Measurements from ENCODE around the gene TM9SF2.
"Not testable (repeated sequence)": the region's sequence is repeated elsewhere in the genome, so short reads cannot be mapped to it uniquely, and the experiment has no call there.

TM9SF2 gene, protein sequence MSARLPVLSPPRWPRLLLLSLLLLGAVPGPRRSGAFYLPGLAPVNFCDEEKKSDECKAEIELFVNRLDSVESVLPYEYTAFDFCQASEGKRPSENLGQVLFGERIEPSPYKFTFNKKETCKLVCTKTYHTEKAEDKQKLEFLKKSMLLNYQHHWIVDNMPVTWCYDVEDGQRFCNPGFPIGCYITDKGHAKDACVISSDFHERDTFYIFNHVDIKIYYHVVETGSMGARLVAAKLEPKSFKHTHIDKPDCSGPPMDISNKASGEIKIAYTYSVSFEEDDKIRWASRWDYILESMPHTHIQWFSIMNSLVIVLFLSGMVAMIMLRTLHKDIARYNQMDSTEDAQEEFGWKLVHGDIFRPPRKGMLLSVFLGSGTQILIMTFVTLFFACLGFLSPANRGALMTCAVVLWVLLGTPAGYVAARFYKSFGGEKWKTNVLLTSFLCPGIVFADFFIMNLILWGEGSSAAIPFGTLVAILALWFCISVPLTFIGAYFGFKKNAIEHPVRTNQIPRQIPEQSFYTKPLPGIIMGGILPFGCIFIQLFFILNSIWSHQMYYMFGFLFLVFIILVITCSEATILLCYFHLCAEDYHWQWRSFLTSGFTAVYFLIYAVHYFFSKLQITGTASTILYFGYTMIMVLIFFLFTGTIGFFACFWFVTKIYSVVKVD

DNA sequence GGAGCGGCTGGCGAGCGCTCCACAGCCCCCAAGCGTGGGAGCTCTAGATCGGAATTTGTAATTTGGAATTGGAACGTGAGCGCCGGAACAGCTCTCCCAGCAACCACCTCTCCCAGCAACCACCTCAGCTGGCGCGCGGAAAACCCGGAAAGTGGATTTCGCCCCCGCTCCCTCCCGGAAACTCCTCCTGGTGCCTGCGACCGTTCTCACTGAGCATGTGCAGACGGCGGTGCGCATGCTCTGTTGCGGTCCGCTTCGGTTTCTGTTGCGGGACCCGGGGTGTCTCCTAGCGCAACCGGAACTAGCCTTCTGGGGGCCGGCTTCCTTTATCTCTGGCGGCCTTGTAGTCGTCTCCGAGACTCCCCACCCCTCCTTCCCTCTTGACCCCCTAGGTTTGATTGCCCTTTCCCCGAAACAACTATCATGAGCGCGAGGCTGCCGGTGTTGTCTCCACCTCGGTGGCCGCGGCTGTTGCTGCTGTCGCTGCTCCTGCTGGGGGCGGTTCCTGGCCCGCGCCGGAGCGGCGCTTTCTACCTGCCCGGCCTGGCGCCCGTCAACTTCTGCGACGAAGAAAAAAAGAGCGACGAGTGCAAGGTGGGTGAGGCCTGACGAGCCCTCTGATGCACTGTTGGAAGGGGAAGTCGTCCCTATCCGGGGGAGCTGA lies at the start of gene TM9SF2:
TM9SF2 (plus strand) TSS at position 289 of the 664 bp plus-strand sequence; CDS start at position 424, 135 bp downstream.
- peak; percentile 93 for DNase-seq (ENCODE audit: low read depth in 2 of 2)

DNA sequence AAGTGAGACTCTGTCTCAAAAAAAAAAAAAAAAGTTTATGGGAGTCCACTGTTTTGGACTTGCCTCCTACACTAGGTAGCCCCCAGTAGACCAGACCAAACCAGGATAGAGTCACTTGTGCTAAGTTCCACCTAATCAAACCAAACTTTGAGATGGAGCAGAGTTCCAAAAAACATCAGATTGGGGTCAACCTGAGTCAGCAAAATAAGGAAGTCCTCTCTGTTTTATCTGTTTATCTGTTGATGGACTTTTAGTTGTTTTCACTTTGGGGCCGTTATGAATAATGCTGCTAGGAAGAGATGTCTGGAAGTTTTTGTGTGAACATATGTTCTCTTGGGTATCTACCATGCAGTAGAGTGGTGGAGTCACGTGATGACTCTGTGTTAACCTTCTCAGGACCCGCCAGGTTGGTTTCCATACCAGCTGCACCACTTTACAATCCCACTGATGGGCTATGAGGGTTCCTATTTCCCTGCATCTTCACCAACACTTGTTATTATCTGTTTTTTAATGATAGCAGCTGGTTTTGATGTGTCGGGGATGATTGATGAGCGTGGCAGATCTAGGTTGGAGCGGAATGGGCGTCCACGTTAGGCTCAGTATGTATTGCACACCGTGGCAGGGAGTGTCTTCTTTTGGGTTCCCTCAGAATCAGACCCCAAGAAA lies 46.6 kb upstream of the TM9SF2 start:
- DNase-seq (ENCODE audit: low read depth in 2 of 2) = no peak

DNA sequence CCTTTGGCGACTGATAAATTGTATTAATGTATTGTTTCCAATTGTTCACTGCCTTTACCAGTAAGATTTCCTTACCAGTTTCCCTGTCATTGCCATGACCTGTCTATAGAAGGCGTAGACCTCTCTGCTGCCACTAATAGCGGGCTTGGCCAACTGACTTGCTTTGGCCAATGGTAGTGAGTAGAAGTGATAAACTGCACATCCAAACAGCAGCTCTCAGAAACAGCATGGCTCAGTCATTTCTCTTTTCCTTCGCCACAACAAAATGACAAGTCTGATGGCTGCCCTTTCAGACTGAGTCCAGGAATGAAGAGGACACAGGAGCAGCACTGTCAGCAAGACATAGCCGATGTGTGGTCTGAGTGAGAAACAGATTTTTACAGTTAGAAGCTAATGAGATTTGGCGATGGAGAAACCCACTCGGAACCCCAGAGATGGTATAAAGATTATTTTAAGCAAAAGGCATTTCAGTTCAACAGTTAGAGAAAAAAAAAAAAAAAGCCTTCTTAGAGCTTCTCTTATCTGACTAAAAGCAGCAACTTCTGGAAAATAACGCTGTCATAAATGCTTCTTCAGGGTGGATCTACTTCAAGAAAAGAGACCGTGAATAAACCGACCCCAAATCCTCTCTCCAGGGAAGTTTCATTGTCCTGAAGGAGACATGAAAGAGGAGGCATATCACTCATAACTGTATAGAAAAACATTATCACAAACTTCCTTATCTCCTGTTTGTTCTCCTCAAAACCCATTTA lies 42.0 kb upstream of the TM9SF2 start:
- no peak for DNase-seq (ENCODE audit: low read depth in 2 of 2)

DNA sequence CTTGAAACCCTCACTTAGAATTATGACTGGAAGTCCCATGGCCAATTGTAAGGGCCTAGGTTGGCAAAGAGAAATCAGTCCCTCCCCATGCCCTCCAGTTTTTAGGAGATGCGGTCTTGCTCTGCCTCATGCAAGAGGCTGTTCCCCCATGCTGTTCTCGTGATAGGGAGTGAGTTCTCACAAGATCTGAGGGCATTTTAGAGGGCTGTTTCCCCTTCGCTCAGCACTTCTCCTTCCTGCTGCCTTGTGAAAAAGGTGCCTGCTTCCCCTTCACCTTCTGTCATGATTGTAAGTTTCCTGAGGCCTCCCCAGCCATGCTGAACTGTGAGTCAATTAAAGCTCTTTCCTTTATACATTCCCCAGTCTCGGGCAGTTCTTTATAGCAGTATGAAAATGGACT lies 40.5 kb upstream of the TM9SF2 start:
- DNase-seq (ENCODE audit: low read depth in 2 of 2) = not testable (repeated sequence)

DNA sequence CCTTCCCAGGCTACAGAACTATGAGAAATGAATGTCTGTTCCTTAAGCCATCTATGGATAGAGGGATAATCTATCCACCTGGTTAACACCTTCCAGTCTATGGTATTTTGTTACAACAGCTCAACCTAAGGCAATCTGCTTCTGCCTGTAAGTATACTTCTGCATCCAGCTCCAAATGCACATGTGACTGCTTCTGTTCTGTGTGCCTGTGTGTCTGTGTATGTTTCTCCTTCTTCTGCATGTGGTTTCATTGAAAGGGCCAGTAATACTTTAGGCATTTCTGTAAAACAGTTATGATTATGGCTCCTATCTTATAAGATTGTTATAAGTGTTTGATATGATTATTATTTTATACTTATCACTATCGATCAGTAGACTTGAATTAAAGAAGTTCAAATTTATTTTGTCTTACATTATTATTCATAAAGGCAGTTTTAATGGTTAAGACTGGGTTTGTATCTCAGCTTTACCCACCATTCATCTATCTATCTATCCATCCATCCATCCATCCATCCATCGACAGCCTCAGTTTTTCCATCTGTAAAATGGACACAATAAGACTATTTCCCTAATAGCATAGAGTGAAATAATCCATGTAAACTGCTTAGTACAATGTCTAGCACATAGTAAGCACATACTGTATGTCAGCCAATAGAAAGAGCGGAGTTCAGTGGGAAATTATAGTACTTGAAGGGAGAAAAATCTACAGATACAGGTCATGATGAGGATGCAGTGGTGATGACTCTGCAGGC lies 37.5 kb upstream of the TM9SF2 start:
- DNase-seq (ENCODE audit: low read depth in 2 of 2) = no peak

DNA sequence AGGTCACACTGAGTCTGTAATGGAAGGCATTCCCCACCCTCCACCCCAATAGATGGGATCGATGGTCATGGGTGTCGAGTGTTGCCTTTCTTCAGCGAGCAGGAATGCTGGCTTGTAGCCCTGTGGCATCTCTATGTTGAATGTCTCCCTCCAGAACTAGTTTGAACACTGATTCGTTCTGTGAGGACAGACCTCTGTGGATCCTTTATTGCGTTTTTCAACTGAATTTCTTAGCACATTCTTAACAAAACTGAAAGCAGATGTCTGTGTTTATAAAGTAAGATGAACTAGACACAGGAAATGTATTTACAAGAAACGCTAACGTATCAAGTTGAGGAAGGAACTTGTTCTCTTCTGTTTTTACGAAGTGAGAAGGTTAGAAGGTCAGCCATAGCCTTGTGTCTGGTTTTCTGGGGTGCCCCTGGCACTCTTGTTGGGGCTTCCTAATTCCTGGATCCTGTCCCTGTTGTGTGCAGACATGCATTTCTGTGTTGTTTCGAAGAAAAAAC lies 36.8 kb upstream of the TM9SF2 start:
- peak; percentile 67 to 70 for DNase-seq (ENCODE audit: low read depth in 2 of 2)

DNA sequence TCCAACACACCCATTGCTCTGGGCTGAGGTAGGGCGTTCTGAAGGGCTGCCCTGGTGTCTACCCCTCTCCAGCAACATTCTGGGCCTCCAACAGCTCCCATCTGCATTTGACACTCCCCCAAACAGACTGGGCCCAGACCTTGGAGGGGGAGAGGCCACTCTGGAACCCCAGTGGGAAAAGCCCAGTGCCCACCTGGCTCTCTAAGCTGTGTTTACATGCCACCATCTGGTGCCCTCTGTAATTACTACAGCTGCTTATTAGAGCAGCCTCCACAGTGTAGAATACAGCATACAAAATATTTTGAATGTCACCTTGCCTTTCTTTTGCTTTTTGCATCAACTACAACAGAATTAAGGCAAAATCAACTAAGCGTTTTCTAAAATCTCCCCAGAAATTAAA lies 35.8 kb upstream of the TM9SF2 start:
- DNase-seq (ENCODE audit: low read depth in 2 of 2) = no peak

DNA sequence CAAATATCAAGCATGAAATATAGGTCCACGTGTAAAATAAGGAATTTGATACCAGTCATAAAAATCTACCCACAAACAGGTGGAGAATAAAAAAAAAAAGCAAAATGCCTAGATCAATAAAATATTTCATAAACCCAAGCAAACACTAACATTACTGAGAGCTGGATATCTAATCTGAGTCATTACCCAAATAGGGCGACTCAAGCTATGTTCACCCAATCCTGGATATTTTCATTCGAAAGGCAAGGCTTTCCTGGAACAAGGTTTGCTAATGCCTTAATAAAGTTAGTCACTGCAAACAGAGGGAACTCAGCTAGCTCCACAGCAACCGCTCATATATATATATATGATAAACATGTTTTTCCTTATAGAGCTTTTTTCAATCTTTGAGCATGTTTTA lies 33.5 kb upstream of the TM9SF2 start:
- DNase-seq (ENCODE audit: low read depth in 2 of 2) = peak in 1 of 2 experiments; percentile 40

DNA sequence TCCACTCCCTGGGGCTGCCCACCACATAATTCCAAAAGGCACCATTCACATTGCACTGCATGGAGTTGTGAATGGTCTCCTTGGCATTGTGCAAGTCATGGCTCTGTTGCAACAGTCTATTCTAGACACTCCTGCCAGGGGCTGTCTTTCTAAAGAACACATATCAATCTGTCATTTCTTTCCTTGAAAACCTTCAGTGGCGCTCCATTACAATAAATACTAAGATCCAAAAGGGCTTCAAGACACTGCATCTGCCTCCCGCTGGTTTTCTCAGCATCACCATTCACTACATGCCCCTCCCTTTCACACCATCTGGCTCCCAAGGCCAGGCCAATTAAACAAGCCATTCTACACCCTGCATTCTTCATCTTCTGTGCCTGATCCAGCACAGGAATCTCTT lies 32.2 kb upstream of the TM9SF2 start:
- DNase-seq (ENCODE audit: low read depth in 2 of 2) = no peak

DNA sequence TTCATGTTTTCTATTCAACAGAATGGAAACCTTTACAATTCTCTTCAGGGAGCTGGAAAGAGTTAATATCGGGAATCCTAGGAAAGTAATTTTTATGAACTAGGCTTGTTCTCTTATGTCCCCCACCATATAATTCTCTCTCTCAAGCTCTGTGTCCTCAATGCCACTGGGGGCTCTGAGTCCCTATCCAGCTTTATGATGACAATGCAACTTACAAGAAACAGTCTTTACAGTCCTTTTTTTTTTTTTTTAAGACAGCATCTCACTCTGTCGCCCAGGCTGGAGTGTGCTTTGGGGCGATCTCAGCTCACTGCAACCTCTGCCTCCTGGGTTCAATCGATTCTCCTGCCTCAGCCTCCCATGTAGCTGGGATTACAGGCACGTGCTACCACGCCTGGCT lies 31.2 kb upstream of the TM9SF2 start:
- no peak for DNase-seq (ENCODE audit: low read depth in 2 of 2)

DNA sequence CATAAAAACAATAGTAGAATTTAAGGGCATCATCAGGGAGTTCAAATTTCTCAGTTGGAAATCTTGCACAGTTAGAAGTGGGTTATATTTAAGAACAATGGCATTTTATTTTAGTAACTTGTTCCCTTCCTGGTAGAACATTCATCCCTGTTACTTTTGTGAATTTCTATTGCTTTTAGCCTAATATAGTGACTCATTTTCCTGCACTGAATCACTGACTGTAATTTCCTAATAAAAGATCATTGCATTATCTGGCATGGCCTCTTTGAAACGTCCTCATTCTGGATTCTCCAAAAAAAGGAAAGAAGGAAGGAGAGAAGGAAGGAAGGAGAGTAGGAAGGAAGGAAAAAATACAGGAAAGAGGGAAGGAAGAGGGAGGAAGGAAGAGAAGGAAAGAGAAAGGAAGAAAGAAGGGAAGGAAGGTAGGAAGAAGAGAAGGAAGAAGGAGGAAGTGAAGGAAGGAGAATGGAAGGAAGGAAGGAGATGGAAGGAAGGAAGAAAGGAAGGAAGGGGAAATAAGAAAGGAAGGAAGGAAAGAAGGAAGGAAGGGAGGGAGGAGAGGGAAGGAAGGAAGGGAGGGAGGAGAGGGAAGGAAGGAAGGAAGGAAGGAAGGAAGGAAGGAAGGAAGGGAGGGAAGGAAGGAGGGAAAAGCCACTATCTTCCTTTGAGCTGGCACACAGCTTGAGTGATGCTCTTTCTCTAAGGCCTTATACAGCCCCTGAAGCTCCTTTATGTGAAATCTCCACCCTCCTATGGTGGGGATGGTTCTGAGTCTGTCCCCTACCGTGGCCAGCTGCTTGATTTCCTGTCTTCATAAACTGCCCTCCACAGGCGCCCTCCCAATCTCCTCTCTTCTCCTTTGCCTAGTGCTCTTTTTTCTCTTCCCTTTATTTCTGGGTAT lies 29.8 kb upstream of the TM9SF2 start:
- no peak for DNase-seq (ENCODE audit: low read depth in 2 of 2)

DNA sequence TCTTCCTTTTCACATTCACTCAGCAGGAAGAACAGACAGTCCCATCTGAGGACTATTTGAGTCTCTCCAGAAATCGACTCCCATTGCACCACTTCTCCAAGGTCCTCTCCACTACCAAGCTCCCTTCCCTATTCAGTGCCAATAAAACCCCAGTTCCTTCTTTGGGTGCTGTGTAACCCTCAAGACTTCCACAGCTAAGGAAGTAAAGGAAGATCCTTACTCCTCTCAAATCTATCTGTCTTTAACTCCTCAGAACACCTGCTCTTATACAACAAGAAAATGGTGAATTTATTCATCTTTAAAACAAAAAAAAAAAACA lies 29.2 kb upstream of the TM9SF2 start:
- no peak for DNase-seq (ENCODE audit: low read depth in 2 of 2)

DNA sequence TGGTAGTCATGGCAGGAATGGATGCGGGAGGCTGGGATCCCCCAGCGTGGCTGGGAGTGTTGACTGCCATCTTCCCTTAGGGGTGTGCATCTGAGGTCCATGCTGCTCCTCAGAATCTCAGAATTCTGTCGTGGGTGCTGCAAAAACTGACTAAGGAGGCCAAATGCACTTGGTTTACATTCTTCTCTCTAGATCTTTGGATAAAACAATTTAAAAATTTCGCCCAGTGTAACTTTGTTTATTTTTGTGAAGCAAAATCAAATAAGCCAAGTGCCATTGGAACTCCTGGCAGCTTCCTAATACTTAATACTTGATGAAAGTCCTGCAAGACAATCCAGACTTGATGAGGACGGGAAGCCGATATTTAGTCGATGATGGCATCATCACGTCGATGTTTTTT lies 27.8 kb upstream of the TM9SF2 start:
- DNase-seq (ENCODE audit: low read depth in 2 of 2) = no peak

DNA sequence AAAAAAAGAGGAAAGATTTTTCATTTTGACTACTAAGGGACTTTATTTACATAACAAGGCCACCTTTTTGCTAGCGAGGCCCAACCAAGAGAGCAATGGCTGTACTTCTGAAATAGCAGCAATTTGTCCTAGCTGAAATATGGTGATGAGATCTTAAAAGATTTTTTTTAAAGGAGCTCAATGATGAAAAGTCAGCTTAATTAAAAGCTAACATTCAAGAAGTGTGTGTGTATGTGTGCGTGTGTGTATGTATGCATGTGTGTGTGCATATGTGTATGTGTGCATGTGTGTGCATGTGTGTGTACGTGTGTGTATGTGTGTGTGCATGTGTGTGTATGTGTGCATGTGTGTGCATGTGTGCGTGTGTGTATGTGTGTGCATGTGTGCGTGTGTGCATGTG lies 24.6 kb upstream of the TM9SF2 start:
- no peak for DNase-seq (ENCODE audit: low read depth in 2 of 2)

DNA sequence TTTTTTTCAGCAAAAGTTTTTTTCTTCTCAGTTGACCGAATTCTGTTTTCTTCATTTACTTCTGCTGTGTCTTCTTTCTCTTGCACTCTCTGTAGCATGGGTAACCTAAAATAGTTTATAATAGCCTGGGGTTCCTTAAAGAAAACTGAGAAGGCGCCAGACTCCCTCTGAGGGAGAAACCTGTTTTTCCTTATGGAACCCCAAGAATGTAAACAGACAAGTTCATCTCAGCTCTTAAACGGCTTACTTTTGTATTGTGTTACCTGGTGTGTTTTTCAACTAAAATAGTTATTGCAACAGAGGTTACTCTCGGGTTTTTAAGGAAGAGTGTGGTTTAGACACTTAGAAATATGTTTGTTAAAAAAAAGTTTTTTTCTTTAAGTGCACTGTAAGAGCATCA lies 23.8 kb upstream of the TM9SF2 start:
- no peak for DNase-seq (ENCODE audit: low read depth in 2 of 2)

DNA sequence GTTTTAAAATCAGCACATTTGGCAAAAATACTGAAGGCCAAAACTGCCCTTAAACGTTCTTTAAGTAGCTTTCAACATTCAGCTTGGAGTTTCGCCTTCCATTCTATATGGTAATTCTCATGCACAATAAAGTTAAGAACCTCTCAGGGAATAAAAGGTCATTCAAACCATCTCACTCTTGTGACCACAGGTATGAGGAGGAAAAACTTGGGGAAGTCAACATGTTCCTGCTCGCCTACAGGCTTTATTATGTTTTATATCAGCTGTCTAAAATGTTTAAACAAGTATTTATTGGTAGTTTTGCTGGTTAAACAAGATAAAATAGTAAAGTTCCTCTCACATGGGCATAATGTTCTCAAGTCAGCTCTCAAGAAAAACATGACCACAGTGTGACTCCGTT lies 19.9 kb upstream of the TM9SF2 start:
- no peak for DNase-seq (ENCODE audit: low read depth in 2 of 2)

DNA sequence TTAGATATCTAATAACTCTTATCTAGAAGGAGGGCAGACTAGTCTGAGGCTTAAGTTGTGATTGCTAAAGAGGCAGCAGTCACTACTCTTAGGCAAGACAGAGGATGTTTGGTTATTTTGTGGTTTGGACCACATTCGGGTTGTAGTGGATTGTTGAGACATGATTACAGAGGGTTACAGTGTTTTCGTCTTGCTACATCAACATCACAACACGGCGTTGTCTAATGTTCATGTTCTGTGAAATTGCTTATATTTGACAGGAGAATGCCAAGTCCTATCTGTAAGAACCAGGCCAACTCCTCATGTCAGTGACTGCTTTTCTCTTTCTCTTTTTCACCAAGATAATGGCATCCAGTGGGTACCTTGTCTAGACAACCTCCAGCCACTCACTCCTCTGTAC lies 16.8 kb upstream of the TM9SF2 start:
- no peak for DNase-seq (ENCODE audit: low read depth in 2 of 2)

DNA sequence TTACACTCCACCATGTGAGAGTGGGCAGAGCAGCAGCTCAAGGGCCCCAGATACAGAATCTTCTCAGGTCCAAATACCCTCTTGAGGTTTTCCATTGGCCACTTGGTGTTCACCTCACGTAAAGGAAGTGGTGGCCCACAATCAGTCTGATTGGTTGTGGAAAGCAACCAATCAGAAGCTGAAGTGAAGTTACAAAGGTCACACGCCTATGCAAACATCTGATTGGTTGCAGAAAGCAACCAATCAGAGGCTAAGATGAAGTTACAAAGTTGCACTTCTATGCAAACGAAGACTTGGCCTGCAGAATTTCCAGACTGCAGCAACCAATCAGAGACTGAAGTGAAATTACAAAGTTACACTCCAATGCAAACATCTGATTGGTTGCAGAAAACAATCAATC lies 14.3 kb upstream of the TM9SF2 start:
- no peak for DNase-seq (ENCODE audit: low read depth in 2 of 2)

DNA sequence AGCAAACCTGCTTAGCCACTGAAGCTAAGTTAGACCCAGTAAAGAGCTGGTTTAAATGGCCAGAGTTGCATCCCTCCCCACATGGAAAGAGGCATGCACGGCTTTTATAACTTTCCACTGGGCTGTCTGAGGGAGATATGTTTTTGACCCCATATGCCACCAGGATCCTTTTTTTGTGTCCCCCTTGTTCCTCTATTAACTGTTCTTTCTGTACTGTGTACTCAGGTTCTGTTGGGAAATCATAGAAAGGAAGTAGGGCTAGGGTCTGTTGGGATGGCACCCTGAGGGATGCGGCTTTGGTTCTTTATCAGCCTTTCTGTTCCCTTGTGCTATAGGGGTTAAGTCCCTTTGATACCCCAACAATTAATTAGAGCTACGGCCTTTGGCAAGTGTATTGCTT lies 12.2 kb upstream of the TM9SF2 start:
- DNase-seq (ENCODE audit: low read depth in 2 of 2) = no peak

DNA sequence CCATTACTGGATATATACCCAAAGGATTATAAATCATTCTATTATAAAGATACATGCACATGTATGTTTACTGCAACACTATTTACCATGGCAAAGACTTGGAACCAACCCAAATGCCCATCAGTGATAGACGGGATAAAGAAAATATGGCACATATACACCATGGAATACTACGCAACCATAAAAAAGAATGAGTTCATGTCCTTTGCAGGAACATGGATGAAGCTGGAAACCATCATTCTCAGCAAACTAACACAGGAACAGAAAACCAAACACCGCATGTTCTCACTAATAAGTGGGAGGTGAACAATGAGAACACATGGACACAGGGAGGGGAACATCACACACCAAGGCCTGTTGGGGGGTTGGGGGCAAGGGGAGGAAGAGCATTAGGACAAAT lies 9.5 kb upstream of the TM9SF2 start:
- DNase-seq (ENCODE audit: low read depth in 2 of 2) = not testable (repeated sequence)
